Adrenal gland (tissue), 5 donors: ENCODE results near the gene KIF5C.

Source experiments
- CTCF ChIP-seq, 6 experiments: fragments of 450-650 bp in 4 of 6; fragments of 200-600 bp in 2 of 6; sonication (generic) in 1 of 6; IDR thresholded peaks; 1 replicate in 5 of 6; 2 replicates in 1 of 6; pipeline versions ENCODE4 v1.5.1 to v1.8.0; 2016 to 2021; ENCODE audit warnings: antibody characterized with exemption in 6 of 6, mild to moderate bottlenecking in 2 of 6, moderate library complexity in 1 of 6
- POLR2A ChIP-seq, 2 donors: fragments of 450-650 bp; IDR thresholded peaks; one replicate each; pipeline ENCODE4 v1.6.1; 2017; ENCODE audit warnings: antibody characterized with exemption in 2 of 2, mild to moderate bottlenecking in 2 of 2, moderate library complexity in 1 of 2
- donor health status: DM: no; HTN: no; CAD: no.

DNA sequence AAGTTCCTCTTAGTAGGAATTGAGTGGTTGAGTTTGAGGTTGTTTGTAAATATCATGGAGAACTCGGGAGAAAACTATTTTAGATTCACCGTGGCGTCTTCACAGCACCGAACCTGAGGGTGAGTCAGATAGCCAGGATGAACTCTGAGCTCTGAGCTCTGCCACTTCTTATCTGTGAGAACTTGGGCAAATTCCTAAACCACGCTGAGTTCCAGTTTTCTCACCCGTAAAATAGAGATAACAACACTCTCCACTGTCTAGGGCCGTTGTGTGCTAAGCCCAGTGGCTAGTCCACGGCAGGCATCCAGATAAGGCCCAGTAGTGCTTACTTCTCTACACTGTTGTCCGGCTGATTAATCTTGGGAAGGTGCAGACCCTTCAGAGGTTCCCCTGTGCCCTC lies 7.0 kb downstream of the KIF5C start:
- TF ChIP-seq CTCF (IDR thresholded peaks at IDR 0.05) (no peak), POLR2A (IDR thresholded peaks at IDR 0.05) (no peak)
